Hepatocyte (in vitro differentiated cells): Measurements from ENCODE around the gene EIF4ENIF1. TPM values are rescaled to one million over a fixed set of nuclear protein-coding genes. Genes with fewer than 3 reads are reported as not detected.

ENCODE experiments used
- DNase-seq: peaks from one replicate; pipeline ENCODE4 v3.0.0-alpha.2; 2016; ENCODE audit warnings: low spot score
- H2AFZ ChIP-seq: fragments of 200-600 bp; sonication (generic); 2 replicates; pipeline ENCODE4 v1.6.0; 2016; ENCODE audit warnings: antibody characterized with exemption, mild to moderate bottlenecking
- H3K27ac ChIP-seq: fragments of 200-600 bp; sonication (generic); 2 replicates; pipeline ENCODE4 v1.5.1; 2016; ENCODE audit warnings: mild to moderate bottlenecking
- H3K27me3 ChIP-seq: fragments of 200-600 bp; sonication (generic); 2 replicates; pipeline ENCODE4 v1.6.1; 2016
- H3K36me3 ChIP-seq: fragments of 200-600 bp; sonication (generic); replicated peaks from 2 replicates; pipeline ENCODE4 v1.5.1; 2016; ENCODE audit warnings: low read depth; ENCODE audit not compliant: insufficient read depth
- H3K4me1 ChIP-seq: fragments of 200-600 bp; sonication (generic); 2 replicates; pipeline ENCODE4 v1.5.1; 2016; ENCODE audit warnings: mild to moderate bottlenecking, moderate library complexity; ENCODE audit not compliant: insufficient read depth
- H3K4me2 ChIP-seq: fragments of 200-600 bp; sonication (generic); 2 replicates; pipeline ENCODE4 v1.6.0; 2016
- H3K4me3 ChIP-seq: fragments of 200-600 bp; sonication (generic); 2 replicates; pipeline ENCODE4 v1.5.1; 2016; ENCODE audit warnings: mild to moderate bottlenecking
- H3K79me2 ChIP-seq: fragments of 200-600 bp; sonication (generic); 2 replicates; pipeline ENCODE4 v1.6.0; 2017; ENCODE audit warnings: mild to moderate bottlenecking
- H3K9me2 ChIP-seq: fragments of 200-600 bp; sonication (generic); replicated peaks from 2 replicates; pipeline ENCODE4 v1.6.0; 2017; ENCODE audit warnings: mild to moderate bottlenecking; ENCODE audit not compliant: insufficient read depth
- H3K9me3 ChIP-seq: fragments of 200-600 bp; sonication (generic); 2 replicates; pipeline ENCODE4 v1.5.1; 2016; ENCODE audit warnings: low read depth, mild to moderate bottlenecking
- H4K20me1 ChIP-seq: fragments of 200-600 bp; sonication (generic); 2 replicates; pipeline ENCODE4 v1.6.0; 2016; ENCODE audit warnings: mild to moderate bottlenecking; ENCODE audit not compliant: insufficient read depth, poor library complexity, severe bottlenecking
- EZH2 ChIP-seq: fragments of 200-600 bp; sonication (generic); IDR thresholded peaks from 2 replicates; pipeline ENCODE4 v1.6.1; 2016; ENCODE audit warnings: antibody characterized with exemption, mild to moderate bottlenecking, borderline replicate concordance
- EZH2phosphoT487 ChIP-seq: fragments of 200-600 bp; sonication (generic); IDR thresholded peaks from one replicate; pipeline ENCODE4 v1.6.1; 2018; ENCODE audit warnings: antibody characterized with exemption, mild to moderate bottlenecking, low read depth, moderate library complexity; ENCODE audit not compliant: unreplicated experiment, severe bottlenecking
- WGBS: methylation state at CpG from one replicate; pipeline ENCODE4 v1.1.6; 2016; ENCODE audit warnings: low lambda C conversion rate; ENCODE audit errors: missing lambda C conversion rate; 5-methylcytosine and 5-hydroxymethylcytosine counted together
- polyA plus RNA-seq: library from polyadenylated mRNA; unstranded; fragments of >200 nt; fragmentation: Nextera tagmentation; extraction: Ambion mirVana; gene quantifications from 2 replicates; pipeline ENCODE4 v1.2.1, GENCODE V29; 2016
- total RNA-seq: library from RNA; depleted of rRNA; stranded (reverse); fragments of >200 nt; gene quantifications from 2 replicates; pipeline ENCODE4 v1.2.3, GENCODE V29; 2014
- TF ChIP-seq, protein P1 (sequence below): fragments of 200-600 bp; sonication (generic); IDR thresholded peaks from 2 replicates; pipeline ENCODE4 v1.5.1; 2016; ENCODE audit warnings: antibody characterized with exemption, mild to moderate bottlenecking; ENCODE audit not compliant: poor library complexity

EIF4ENIF1 gene
- total and polyA plus RNA-seq, 2 experiments from 2014 or later: 9.2 to 13.3 TPM

DNA sequence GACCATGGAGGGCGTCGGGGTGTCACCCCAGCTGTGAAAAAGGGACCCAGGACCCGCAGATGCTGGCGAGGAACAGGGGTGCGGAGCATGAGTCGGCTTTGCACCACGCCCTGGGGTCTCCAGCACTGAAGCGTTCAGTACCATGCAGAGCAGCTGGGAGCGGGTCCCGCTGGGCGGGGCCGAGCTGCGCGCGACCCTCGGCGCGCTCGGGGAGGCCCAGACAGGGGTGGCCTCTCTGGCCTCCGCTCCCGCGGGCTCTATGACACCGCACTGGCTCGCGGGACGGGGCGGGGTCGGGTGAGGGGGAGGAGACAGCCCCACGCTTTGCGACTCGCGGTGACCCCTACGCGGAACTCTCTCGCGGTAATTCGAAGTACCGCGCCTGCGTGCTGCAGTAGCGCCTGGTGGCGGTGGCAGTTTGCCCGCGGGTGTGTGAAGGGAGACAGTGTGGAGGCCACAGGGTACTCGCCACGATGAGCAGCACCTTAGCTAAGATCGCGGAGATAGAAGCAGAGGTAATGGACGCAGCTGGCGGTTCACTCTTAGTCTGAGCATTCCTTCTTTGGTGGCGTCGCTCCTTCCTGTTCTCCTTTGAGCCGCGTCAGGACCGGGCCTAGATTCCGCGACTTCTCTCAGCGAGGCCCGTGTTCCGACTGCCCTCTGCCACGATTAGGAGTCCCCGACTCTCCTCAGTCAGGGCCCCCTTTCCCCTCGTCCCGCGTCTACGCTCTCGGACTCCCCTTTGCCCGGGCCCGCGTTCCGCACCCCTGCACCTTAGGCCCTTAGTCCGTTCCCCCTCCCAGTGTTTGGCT lies 90.2 kb downstream of the EIF4ENIF1 start, which contains the start of gene DRG1:
TSS of gene DRG1 (plus strand) at position 394 of the 812 bp plus-strand sequence. CDS start at position 474, 80 bp downstream.
- DNase-seq: peak; percentile 98
- TF ChIP-seq EZH2 (no peak), EZH2phosphoT487 (no peak)
- TF ChIP-seq, protein P1, sequence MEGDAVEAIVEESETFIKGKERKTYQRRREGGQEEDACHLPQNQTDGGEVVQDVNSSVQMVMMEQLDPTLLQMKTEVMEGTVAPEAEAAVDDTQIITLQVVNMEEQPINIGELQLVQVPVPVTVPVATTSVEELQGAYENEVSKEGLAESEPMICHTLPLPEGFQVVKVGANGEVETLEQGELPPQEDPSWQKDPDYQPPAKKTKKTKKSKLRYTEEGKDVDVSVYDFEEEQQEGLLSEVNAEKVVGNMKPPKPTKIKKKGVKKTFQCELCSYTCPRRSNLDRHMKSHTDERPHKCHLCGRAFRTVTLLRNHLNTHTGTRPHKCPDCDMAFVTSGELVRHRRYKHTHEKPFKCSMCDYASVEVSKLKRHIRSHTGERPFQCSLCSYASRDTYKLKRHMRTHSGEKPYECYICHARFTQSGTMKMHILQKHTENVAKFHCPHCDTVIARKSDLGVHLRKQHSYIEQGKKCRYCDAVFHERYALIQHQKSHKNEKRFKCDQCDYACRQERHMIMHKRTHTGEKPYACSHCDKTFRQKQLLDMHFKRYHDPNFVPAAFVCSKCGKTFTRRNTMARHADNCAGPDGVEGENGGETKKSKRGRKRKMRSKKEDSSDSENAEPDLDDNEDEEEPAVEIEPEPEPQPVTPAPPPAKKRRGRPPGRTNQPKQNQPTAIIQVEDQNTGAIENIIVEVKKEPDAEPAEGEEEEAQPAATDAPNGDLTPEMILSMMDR: no peak
- Histone ChIP-seq H3K9me2 (no peaks in the 10 kb centered on the region), H3K4me1 (peaks cover 15% of the 10 kb centered on the region), H3K27me3 (no peaks in the 10 kb centered on the region), H2AFZ (peak within 1 kb of the TSS; percentile 70), H3K4me2 (peak within 1 kb of the TSS; percentile 95), H3K27ac (peak within 1 kb of the TSS; percentile 89), H4K20me1 (no peaks in the 10 kb centered on the region), H3K9me3 (no peaks in the 10 kb centered on the region), H3K79me2 (peaks cover 47% of the 10 kb centered on the region), H3K36me3 (no peaks in the 10 kb centered on the region), H3K4me3 (peak within 1 kb of the TSS; percentile 92)
- under 1% methylated on average over 49 of the region's 72 CpGs for WGBS

DNA sequence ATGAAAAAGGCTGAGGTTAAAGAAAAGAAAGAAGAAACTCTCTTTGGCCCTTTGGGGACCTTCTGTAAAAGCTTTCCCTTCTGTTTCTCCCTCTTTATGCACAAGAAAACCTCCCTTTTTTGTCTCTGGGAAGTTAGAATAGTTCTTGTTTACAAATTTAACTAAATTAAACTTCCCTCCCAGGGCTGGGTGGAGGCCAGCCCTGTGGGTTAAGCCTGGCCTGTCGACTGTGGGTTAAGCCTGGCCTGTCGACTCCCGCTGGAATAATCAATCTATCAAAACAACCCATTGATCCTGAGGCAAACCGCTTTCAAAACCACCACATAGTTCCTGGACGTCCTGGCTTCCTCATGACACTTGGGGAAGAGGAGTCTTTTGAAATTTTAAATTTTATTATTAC lies 91.4 kb downstream of the EIF4ENIF1 start:
- Histone ChIP-seq H3K4me3 (no peak overlapping the region), H3K79me2 (peaks cover 37% of the 10 kb centered on the region), H3K4me1 (peaks cover 15% of the 10 kb centered on the region), H3K9me3 (no peaks in the 10 kb centered on the region), H3K4me2 (no peak overlapping the region), H3K27ac (peak overlapping the region; percentile 75), H3K36me3 (no peaks in the 10 kb centered on the region), H4K20me1 (no peaks in the 10 kb centered on the region), H3K27me3 (no peaks in the 10 kb centered on the region), H3K9me2 (no peaks in the 10 kb centered on the region), H2AFZ (peak overlapping the region; percentile 70)
- WGBS: 61% methylated on average over 5 of the region's 5 CpGs
- TF ChIP-seq, protein P1: no peak
- no peak for DNase-seq

DNA sequence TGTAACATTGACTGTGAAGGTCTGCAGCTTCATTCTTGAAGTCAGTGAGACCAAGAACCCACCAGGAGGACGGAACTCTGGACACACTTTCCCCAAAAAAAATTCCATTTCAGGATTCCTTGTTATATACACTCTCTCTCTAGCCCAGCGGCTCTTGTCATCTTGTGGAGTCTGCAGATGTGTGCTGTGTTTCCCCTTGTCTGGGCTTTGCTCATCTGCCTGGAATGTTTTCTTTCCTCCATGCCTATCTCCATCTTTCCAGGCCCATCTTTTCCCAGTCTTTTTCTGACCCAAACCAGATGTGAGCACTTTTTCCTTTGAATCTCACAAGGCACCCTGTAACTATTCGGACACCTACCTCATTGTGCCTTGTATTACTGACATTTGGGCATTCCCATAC lies 95.3 kb downstream of the EIF4ENIF1 start:
- Histone ChIP-seq H4K20me1 (no peaks in the 10 kb centered on the region), H3K27ac (no peak overlapping the region), H3K36me3 (no peaks in the 10 kb centered on the region), H3K4me2 (no peak overlapping the region), H3K27me3 (no peaks in the 10 kb centered on the region), H3K4me1 (peaks cover 7% of the 10 kb centered on the region), H3K79me2 (no peaks in the 10 kb centered on the region), H3K4me3 (no peak overlapping the region), H3K9me3 (no peaks in the 10 kb centered on the region), H2AFZ (no peak overlapping the region), H3K9me2 (no peaks in the 10 kb centered on the region)
- DNase-seq: no peak
- WGBS: 81% methylated on average over 3 of the region's 3 CpGs
- TF ChIP-seq, protein P1: no peak
- TF ChIP-seq EZH2: no peak
- TF ChIP-seq EZH2phosphoT487: no peak
